Spleen (tissue), 11 donors: ENCODE measurements around the gene KIAA1328. TPM values are rescaled to one million over a fixed set of nuclear protein-coding genes. Genes with fewer than 3 reads are reported as not detected.

ENCODE experiments used
- DNase-seq: peaks from one replicate; pipeline ENCODE4 v3.0.0-alpha.2; 2020
- H3K27ac ChIP-seq, 8 donors: fragments of 200-600 bp; sonication (generic) in 7 of 8; 1 replicate in 4 of 8; 2 replicates in 4 of 8; pipeline versions ENCODE4 v1.5.0 to v1.8.0; 2016 to 2021; ENCODE audit warnings: inconsistent platforms in 4 of 8, mild to moderate bottlenecking in 4 of 8, moderate library complexity in 1 of 8
- H3K27me3 ChIP-seq, 7 donors: fragments of 200-600 bp; sonication (generic) in 6 of 7; replicated peaks in 1 of 7; 1 replicate in 4 of 7; 2 replicates in 3 of 7; pipeline versions ENCODE4 v1.5.0 to v1.8.0; 2016 to 2021; ENCODE audit warnings: inconsistent platforms in 3 of 7, mild to moderate bottlenecking in 1 of 7
- H3K36me3 ChIP-seq, 6 donors: fragments of 200-600 bp; sonication (generic) in 5 of 6; 1 replicate in 4 of 6; 2 replicates in 2 of 6; pipeline versions ENCODE4 v1.5.0 to v1.8.0; 2016 to 2021; ENCODE audit warnings: inconsistent platforms in 2 of 6
- H3K4me1 ChIP-seq, 6 donors: fragments of 200-600 bp; sonication (generic) in 5 of 6; 1 replicate in 3 of 6; 2 replicates in 3 of 6; pipeline versions ENCODE4 v1.5.0 to v1.8.0; 2016 to 2021; ENCODE audit warnings: inconsistent platforms in 3 of 6
- H3K4me3 ChIP-seq, 8 donors: fragments of 200-600 bp; sonication (generic) in 7 of 8; 1 replicate in 4 of 8; 2 replicates in 4 of 8; pipeline versions ENCODE4 v1.5.0 to v1.8.0; 2016 to 2021; ENCODE audit warnings: inconsistent platforms in 4 of 8, mild to moderate bottlenecking in 4 of 8, moderate library complexity in 2 of 8
- H3K9me3 ChIP-seq, 8 donors: fragments of 200-600 bp; sonication (generic) in 7 of 8; 1 replicate in 4 of 8; 2 replicates in 4 of 8; pipeline versions ENCODE4 v1.5.0 to v1.8.0; 2016 to 2021; ENCODE audit warnings: inconsistent platforms in 4 of 8
- POLR2A ChIP-seq, 3 donors: fragments of 450-650 bp; IDR thresholded peaks; one replicate each; pipeline ENCODE4 v1.5.1; 2017; ENCODE audit warnings: antibody characterized with exemption in 3 of 3, mild to moderate bottlenecking in 1 of 3
- POLR2AphosphoS5 ChIP-seq, 3 donors: sonication (generic); formaldehyde crosslinking; IDR thresholded peaks; one replicate each; pipeline ENCODE4 v1.5.1; 2017; ENCODE audit warnings: antibody characterized with exemption in 3 of 3
- WGBS, 5 donors: extraction: QIAGEN DNeasy Blood & Tissue Kit in 3 of 5; methylation state at CpG; one replicate each; pipeline versions ENCODE4 v1.1.5 to v1.1.7; 2013 to 2018; 5-methylcytosine and 5-hydroxymethylcytosine counted together
- intact Hi-C: fragments of 100-400 bp; cut with DNase I; formaldehyde crosslinking; loops from one replicate; pipeline ENCODE4 v1.15.0; 2023; ENCODE audit warnings: low total_unique reads
- polyA plus RNA-seq, 3 donors: library from polyadenylated mRNA; stranded (reverse); fragments of 200-250 nt; gene quantifications; one replicate each; pipeline ENCODE4 v1.2.1, GENCODE V29; 2013
- total RNA-seq, 7 donors: library from RNA; depleted of rRNA in 3 of 7; stranded (reverse); fragments of >200 nt in 3 of 7; fragmentation: NEBNext Ultra II Directional in 4 of 7; extraction: Animal tissue kit (Norgen Biotek cat#: 25700) in 4 of 7; gene quantifications; one replicate each; pipeline versions ENCODE4 v1.1.0 to v1.2.1, GENCODE V29; 2016 to 2021
- TF ChIP-seq, protein P1 (sequence below), 11 experiments: fragments of 200-600 bp in 7 of 11; fragments of 450-650 bp in 4 of 11; sonication (generic) in 4 of 11; IDR thresholded peaks in 8 of 11; conservative IDR thresholded peaks in 3 of 11; 1 replicate in 7 of 11; 2 replicates in 4 of 11; pipeline versions ENCODE4 v1.4.0 to v1.8.0; 2016 to 2021; ENCODE audit warnings: antibody characterized with exemption in 11 of 11, inconsistent platforms in 4 of 11, mild to moderate bottlenecking in 1 of 11
- donor health status: healthy with polysubstance abuse.
- donor health status: DM: no; HTN: no; CAD: no; lungs with moderate emphysema.
- donor health status: DM: no; HTN: no; CAD: no.
- donor health status: Bipolar disorder and iron deficiency.
- donor health status: healthy.
- donor health status: DM: no; HTN: no; CAD: no.
- donor health status: DM: yes; HTN: yes; CAD: no.

Gene KIAA1328
- total and polyA plus RNA-seq, 10 donors, result 1.9 to 27.1 (median 14.9) TPM

GRCh38 chr18:36817039-36817438 lies 11.9 kb upstream of the KIAA1328 start:
- intact Hi-C loops, result no loop called here
- WGBS, 5 donors, result 88 to 100% (median 94%) methylated on average over 1 of the region's 1 CpG
- peaks cover 0 to 74% (median 10%) of the 10 kb centered on the region in 6 donors for H3K36me3 ChIP-seq

GRCh38 chr18:36818652-36819051 lies 10.3 kb upstream of the KIAA1328 start:
- Histone ChIP-seq H3K4me1 (no peaks in the 10 kb centered on the region), H3K27ac (no peak overlapping the region), H3K9me3 (no peaks in the 10 kb centered on the region), H3K27me3 (no peaks in the 10 kb centered on the region), H3K4me3 (no peak overlapping the region), H3K36me3 (peaks cover 0 to 65% (median 10%) of the 10 kb centered on the region in 6 donors)
- no peak for DNase-seq
- 79 to 96% (median 96%) methylated on average over 3 of the region's 3 CpGs for WGBS, 5 donors
- TF ChIP-seq, protein P1, sequence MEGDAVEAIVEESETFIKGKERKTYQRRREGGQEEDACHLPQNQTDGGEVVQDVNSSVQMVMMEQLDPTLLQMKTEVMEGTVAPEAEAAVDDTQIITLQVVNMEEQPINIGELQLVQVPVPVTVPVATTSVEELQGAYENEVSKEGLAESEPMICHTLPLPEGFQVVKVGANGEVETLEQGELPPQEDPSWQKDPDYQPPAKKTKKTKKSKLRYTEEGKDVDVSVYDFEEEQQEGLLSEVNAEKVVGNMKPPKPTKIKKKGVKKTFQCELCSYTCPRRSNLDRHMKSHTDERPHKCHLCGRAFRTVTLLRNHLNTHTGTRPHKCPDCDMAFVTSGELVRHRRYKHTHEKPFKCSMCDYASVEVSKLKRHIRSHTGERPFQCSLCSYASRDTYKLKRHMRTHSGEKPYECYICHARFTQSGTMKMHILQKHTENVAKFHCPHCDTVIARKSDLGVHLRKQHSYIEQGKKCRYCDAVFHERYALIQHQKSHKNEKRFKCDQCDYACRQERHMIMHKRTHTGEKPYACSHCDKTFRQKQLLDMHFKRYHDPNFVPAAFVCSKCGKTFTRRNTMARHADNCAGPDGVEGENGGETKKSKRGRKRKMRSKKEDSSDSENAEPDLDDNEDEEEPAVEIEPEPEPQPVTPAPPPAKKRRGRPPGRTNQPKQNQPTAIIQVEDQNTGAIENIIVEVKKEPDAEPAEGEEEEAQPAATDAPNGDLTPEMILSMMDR (IDR thresholded peaks at IDR 0.05 in 8 of 11, conservative IDR thresholded peaks at IDR 0.05 in 3 of 11), result no peak
- TF ChIP-seq POLR2A (IDR thresholded peaks at IDR 0.05) (no peak), POLR2AphosphoS5 (IDR thresholded peaks at IDR 0.05) (no peak)
- intact Hi-C loops, result no loop called here

More at GRCh38 chr18:36817039-36817438, 11.9 kb upstream of the KIAA1328 start:
- no peak overlapping the region for H3K4me3 ChIP-seq
- H3K9me3 ChIP-seq, result no peaks in the 10 kb centered on the region
- TF ChIP-seq POLR2AphosphoS5 (IDR thresholded peaks at IDR 0.05) (no peak), POLR2A (IDR thresholded peaks at IDR 0.05) (no peak)
- TF ChIP-seq, protein P1 (IDR thresholded peaks at IDR 0.05 in 8 of 11, conservative IDR thresholded peaks at IDR 0.05 in 3 of 11), result no peak
- no peaks in the 10 kb centered on the region for H3K27me3 ChIP-seq
- H3K4me1 ChIP-seq, result peaks cover 0 to 8% (median 2%) of the 10 kb centered on the region in 6 donors
- no peak overlapping the region for H3K27ac ChIP-seq
- no peak for DNase-seq

- H3K27ac ChIP-seq, result no peak overlapping the region
- intact Hi-C loops, result no loop called here
- H3K27me3 ChIP-seq, result no peaks in the 10 kb centered on the region
- TF ChIP-seq POLR2A (IDR thresholded peaks at IDR 0.05) (no peak), POLR2AphosphoS5 (IDR thresholded peaks at IDR 0.05) (no peak)
- TF ChIP-seq, protein P1 (IDR thresholded peaks at IDR 0.05 in 8 of 11, conservative IDR thresholded peaks at IDR 0.05 in 3 of 11), result no peak
- peaks cover 0 to 56% (median 7%) of the 10 kb centered on the region in 6 donors for H3K36me3 ChIP-seq
- H3K9me3 ChIP-seq, result no peaks in the 10 kb centered on the region
- H3K4me3 ChIP-seq, result no peak overlapping the region
- no peak for DNase-seq
- no peaks in the 10 kb centered on the region for H3K4me1 ChIP-seq
Measured at GRCh38 chr18:36819621-36820020, 9.3 kb upstream of the KIAA1328 start.

DNA sequence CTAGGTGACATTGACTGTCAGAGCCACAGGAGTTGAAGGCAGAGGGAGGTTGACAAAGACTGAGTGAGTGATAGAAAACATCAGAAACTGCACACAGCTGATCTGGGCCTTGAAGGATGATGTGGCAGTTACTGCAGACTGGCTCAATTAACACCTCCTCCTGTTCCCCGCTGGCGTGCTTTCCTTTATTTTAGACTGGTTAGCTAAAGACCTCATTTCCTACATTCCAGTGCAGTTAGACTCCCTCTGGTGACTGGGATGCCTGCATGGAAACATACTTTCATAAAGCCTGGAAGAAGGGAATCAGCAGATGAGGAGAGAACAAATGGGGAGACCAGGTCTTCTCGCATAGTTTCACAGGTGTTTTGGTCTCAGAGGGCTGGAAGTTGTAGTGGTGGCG lies 7.2 kb upstream of the KIAA1328 start:
- TF ChIP-seq, protein P1 (IDR thresholded peaks at IDR 0.05 in 8 of 11, conservative IDR thresholded peaks at IDR 0.05 in 3 of 11), result no peak
- Histone ChIP-seq H3K4me3 (no peak overlapping the region), H3K27me3 (no peaks in the 10 kb centered on the region), H3K4me1 (no peaks in the 10 kb centered on the region), H3K36me3 (peaks cover 0 to 35% (median 7%) of the 10 kb centered on the region in 6 donors), H3K27ac (no peak overlapping the region), H3K9me3 (no peaks in the 10 kb centered on the region)
- WGBS, 5 donors, result 95 to 98% (median 97%) methylated on average over 4 of the region's 4 CpGs
- intact Hi-C loops, result no loop called here
- no peak for DNase-seq
